Stimulated activated naive CD4-positive, alpha-beta T cell (primary cell): ENCODE measurements around the gene DIABLO.
A peak's percentile ranks its signal among the peaks of the same experiment; 100 is the strongest.
"Not testable (repeated sequence)": the region's sequence is repeated elsewhere in the genome, so short reads cannot be mapped to it uniquely, and the experiment has no call there.

Experiments used
- DNase-seq, 6 experiments: peaks; one replicate each; lab custom pipeline; 2025; lab: John Stamatoyannopoulos, UW

DIABLO gene

DNA sequence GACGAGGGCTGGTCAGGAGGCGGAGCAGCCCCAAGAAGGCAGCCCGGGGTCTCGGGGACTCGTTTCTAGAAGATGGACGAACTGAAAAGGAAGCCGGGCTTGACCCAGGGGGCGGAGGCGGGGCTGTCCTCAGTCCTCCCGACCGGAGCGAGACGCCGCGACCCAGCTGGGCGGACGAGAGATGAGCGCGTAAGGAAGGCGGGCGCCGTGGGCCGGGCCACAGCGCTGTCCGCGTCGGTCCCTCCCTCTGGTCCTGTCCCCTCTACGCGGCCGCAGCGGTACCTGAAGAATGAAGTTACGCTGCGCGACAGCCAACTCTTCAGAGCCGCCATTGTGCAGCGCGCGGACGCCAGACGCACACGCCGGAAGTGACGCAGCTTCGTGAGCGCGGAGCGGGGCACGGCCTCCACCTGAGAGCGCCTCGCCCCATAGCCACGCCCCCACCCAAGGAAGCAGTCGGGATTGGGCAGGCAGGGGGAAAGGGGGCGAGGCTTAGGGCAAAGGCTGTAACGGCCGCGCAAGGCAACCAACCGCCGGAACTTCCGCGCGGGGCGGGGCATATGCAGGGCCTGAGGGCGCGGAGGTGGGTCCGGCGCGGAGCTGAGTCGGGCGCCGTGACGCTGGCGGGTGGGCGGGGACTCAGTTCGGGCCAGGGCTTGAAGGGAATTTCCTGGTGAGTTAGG lies at the start of gene DIABLO:
TSS of gene DIABLO (minus strand) at position 370 of the 683 bp plus-strand sequence. CDS start at position 332, 38 bp downstream.
- peak; percentile 98 to 100 (median 100) for DNase-seq

DNA sequence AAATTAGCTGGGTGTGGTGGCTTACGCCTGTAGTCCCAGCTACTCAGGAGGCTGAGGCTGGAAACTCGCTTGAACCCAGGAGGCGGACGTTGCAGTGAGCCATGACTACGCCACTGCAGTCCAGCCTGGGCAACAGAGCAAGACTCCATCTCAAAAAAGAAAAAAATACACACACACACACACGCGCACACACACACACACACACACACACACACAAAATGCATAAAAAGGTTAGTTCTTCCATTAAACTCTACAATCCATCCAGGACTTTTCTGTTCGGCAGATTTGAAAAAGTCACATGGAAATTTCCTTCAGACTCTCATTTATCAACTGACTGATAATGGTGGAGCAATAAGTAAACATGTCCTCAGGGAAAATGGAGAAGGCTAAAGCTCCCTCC lies 49.6 kb upstream of the DIABLO start:
- DNase-seq = no peak

DNA sequence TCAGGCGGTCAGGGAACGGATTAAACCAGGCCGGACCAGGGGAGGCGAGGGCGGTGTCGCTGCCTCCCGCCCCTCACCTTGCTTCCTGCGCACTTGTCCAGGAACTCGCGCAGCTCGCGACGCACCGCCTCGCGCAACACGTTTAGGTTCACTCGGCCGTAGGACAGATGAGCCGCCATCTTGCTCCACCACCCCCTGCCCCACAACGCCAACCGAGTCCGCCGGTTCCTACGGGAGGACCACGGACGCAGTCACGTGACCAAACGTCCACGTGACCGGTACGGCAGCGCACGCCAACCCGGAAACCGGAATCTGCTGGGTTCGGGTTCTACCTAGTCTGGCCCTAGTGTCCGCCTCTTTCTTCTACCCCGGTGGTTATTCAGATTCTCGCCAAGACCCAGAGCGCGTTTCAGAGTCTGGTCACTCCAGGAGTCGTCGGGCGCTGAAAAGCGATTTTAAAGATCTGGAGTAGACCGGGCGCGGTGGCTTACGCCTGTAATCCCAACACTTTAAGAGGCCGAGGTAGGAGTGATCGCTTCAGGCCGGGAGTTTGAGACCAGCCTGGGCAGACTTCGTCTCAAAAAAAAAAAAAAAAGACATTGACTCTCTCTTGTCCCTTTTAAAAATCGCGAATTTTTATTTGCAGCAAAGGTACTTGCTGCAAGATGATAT lies 40.5 kb upstream of the DIABLO start, which contains the start of gene VPS33A:
TSS of gene VPS33A (minus strand) at position 265 of the 672 bp plus-strand sequence. CDS start at position 179, 86 bp downstream.
- DNase-seq = peak; percentile 83 to 90 (median 88)

DNA sequence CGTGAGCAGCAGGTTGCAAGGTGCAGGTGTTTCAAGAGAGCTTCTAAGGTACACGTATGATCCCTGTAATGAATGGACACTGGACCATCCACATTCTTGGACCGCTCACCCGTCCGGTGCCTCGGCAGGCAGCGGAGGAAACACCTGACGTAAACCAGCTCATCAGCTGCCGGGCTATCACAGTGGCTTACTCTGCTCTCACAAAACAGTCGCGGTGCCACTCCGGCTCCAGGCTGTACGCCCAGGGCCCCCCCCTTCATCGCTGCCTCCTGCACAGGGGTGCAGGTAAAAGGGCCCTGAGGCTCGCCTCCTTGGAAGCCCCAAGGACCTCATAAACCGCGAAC lies 40.0 kb upstream of the DIABLO start:
- peak in 4 of 6 experiments; percentile 28 to 86 (median 46) for DNase-seq

DNA sequence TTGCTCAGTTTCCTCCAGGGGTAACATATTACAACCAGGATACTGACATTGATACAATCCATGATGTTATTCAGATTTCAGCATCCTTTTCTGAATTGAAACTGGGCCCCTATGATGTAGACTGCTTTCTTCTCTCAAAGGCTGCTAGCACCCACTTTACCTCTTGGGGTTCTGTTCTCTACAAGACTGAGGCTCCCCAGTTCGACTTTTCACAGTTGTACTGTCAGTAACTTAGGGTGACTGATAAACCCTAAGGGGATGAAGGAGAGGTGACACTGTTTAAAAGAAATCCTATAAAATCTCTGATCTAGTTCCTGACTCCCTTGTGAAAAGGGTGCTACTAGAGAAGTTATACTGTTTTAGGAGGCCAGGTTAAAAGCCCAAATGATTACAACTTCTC lies 39.6 kb upstream of the DIABLO start:
- peak in 3 of 6 experiments; percentile 29 to 67 (median 42) for DNase-seq

DNA sequence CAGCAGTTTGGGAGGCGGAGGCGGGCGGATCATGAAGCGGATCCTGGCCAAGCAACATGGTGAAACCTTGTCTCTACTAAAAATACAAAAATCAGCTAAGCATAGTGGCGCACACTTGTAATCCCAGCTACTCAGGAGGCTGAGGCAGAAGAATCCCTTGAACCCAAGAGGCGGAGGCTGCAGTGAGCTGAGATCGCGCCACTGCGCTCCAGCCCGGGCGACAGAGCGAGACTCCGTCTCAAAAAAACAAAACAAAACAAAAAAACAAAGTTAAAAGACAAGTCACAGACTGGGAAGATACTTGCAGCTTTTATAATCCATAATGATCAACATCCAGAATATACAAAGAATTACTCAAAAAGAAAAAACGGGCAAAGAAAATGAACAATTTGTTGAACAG lies 34.9 kb upstream of the DIABLO start:
- not testable (repeated sequence) for DNase-seq

DNA sequence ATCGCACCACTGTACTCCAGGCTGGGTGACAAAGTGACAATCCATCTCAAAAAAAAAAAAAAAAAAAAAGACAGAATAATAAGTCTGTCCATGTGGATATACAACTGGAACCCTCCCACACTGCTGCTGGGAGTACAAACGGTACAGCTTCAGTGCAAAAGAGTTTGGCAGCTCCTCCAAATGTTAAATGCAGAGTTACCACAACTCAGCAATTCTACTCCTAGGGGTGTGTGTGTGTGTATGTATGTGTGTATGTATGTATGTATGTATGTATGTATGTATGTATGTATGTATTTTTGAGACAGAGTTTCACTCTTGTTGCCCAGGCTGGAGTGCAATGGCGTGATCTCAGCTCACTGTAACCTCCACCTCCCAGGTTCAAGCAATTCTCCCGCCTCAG lies 33.1 kb upstream of the DIABLO start:
- not testable (repeated sequence) for DNase-seq

DNA sequence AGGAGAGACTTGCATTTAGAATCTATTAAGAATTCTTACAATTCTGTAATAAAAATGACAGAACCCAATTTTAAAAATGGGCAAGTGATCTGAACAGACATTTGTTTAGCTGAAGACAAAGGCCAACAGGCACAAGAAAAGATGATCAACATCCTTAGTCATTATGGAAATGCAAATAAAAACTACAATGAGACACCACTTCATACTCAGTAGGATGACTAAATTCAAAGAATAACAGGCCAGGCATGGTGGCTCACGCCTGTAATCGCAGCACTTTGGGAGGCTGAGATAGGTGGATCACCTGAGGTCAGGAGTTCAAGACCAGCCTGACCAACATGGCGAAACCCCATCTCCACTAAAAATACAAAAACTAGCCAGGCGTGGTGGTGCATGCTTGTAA lies 32.6 kb upstream of the DIABLO start:
- not testable (repeated sequence) for DNase-seq

DNA sequence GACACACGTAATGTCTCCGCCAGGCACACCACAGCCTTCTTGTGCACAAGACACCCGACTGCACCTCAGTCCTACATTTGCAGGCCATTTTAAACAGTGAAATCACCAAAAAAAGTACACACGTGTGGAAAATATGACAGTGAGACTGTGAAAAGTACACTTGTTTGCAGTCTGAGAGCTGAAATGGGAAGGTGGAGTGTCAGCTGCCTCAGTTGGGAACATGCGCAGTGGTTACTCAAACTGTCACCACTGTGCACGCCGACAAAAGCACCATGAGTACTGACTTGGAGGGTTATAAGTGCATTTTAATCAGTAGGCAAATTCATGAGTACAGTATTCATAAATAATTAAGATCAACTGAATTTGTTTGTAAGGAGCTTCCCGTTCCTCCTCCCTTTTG lies 24.7 kb upstream of the DIABLO start:
- no peak for DNase-seq

DNA sequence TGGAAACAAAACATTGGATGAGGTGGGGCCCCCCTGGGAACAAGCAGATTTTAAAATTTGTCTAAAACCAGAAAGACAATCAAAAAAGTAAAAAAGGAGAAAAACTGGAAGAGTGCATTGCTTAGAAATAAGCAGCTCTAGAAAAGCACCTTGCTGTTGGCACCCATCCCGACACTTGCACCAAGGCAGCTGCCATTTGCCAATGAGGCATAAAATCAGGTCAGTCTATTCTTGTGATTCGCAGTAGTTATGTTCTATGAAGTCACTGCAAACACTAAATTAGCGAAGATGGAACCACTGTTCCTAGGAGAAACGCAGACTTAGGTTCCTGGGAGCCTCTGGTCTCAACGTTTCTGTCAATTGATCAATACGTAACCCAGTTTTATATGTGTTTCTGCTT lies 24.2 kb upstream of the DIABLO start:
- DNase-seq = no peak

DNA sequence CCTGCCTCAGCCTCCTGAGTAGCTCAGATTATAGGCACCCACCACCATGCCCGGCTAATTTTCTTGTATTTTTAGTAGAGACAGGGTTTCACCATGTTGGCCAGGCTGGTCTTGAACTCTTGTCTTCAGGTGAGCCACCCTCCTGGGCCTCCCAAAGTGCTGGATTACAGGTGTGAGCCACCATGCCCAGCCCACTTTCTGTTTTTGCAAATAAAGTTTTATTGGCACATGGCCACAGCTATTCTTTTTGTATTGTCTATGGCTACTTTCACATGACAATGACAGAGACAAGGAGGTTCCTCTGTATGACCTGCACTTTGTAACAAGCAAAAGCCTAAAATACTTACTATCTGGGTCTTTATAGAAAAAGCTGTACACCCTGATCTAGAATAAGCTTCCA lies 19.7 kb upstream of the DIABLO start:
- no peak for DNase-seq

DNA sequence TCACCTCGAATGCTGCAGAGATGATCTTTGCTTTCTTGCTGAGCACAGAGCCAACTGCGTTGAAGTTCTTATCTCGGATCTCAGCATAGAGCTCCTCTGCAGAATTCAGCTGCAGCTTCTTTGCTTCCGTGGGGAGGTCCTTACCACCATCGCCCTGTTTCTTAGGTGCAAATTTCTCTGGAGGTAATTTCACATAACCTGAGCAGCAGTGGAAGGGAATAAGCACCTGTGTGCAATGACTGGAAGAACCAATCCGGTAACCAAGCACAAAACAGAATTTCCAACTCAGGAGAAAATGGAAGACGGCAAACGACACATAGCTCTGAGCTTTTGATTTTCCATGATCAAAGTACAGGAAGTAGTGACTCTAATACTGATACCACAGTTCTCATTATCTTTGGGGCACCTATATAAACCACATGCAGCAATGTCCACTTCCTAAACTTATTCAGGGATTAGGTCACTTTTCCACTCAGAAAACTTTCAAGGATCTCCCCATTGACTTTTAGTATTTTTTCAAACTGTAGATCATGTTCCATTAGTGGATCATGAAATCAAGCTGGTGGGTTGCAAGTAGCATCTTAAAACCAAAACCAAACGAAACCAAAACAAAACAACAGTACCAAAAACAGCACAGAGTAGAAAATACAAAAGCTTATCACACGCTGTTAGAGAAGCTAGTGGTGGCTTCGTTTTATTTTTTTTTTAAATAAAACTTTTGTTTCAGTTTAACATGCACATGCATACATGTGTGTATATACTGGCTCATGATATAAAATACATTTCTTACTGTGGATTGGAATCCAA lies 18.9 kb upstream of the DIABLO start:
- peak in 3 of 6 experiments; percentile 53 to 71 (median 61) for DNase-seq

DNA sequence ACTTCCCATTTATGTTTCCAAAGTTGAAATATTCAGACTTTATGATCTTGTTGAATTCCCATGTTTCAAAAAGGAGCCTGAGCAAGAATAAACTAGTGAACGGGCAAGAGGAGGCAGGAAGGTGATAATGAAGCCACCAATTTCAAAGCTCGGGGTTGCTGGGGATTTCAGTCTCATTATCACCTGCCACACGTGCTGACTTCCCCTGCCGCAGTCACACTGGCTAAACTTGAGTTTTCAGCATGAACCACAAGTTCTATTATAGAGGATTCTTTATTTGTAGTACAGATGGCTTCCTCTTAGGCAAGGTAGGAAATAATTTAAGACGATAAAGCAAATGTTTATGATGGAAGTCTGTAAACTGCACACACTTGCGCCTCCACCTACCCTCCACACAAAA lies 18.1 kb upstream of the DIABLO start:
- no peak for DNase-seq

DNA sequence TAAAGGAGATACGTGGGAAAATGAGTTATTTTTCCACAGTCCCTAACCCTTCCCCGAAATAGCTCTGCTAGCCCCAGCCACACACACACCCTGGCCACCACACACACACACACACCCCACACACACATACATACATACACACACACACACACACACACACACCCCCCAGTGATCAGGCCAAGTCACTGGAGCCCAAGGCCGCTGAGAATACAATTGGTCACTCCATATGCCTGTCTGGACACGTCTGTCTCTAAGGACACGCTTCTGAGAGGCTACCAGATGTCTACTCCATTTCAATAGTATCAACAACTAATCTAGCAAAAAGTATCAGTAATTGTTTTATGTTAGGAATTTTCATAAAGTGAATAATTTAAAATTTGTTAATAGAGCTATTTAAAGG lies 13.0 kb upstream of the DIABLO start:
- no peak for DNase-seq

DNA sequence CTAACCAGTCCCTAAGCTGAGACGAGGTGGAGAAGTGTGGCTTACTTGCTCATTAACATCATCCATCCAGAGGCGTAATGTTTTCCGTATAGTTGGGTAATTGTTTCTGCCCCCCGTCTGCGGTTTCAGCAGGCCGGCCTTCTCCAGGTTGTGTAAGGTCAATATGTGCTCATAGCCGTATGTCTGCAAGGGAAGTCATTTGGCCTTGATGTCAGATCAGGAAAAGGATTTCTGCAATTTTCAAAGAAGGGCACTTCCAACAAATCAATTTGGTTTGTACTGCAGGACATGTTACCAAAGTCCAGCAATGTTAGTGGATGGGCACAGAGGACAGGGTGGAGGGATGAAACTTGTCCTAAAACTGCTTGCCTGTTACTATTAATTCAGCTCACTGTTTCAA lies 9.9 kb upstream of the DIABLO start:
- no peak for DNase-seq

DNA sequence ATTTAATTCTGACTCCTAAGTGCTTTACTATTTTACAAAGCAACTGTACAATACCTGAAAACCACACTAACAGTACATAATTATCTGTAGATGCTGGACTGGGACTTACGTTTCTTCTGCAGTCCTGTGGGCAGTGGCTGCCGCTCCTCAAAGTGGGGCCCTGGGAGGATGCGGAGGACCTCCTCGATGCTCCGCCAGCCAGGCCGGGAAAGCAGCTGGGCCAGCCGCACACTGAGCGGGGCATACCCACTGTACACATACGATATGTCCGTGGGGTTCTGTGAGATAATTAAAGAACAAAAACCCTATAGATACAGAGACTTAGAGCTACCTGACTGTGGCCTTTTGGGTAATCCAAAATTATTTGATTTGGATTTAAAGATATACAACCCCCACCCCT lies 6.8 kb upstream of the DIABLO start:
- no peak for DNase-seq

DNA sequence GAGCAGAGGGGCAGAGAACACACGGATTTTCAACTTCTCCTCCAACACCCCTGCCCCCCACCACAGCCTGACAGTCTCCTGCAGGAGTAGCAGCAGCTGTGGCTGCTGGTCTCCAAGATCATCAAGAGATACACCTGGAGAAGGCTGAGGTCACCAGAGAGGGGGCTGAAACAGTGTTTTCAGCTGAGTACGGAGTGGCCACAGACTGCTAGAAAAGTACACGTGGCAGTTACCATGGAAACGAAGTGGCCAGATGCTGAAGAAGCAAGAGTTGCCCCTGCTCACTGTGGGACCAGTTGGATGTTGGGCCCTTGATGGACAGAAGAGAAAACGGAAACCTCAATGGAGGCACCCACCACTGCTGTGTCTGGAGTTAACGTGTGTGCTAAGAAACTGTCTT lies 4.9 kb upstream of the DIABLO start:
- no peak for DNase-seq

DNA sequence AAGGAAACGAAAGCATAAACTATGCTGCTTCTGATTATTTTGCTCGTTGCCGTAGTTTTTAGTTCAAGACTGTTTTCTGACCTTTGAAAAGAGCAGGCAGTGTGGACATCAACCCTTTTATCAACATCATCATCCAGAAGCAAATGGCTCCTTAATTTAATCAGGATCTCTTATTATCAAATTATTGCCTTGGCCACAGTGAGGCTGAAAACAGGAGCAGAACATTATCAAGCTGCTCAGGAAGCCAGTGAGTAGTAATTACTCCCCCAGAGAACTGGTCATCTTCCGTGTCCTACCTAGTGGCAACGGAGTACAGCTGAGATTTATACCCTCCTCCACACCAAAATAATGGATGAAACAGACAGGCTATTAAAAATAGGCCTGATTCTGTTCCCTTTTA lies 2.2 kb upstream of the DIABLO start:
- no peak for DNase-seq

DNA sequence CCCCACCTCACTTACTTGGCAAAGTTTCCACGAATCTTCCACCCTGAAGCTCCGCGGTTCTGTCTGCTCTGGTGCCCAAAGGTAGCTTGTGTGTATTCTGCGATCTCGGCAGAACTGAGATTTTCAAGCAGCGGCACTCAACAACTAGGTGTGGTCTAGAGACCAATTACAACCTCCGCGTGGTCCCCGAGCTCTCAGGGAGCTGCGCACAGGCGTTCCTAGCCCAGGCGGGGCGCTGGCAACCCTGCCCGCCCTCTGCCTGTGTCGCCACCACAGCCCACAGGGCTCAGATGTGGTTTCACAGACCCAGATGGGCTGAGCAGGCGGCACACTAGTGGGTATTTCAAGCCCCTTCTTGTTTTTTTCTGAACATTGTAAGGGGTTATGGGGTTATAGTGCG lies 1.5 kb upstream of the DIABLO start:
- no peak for DNase-seq

DNA sequence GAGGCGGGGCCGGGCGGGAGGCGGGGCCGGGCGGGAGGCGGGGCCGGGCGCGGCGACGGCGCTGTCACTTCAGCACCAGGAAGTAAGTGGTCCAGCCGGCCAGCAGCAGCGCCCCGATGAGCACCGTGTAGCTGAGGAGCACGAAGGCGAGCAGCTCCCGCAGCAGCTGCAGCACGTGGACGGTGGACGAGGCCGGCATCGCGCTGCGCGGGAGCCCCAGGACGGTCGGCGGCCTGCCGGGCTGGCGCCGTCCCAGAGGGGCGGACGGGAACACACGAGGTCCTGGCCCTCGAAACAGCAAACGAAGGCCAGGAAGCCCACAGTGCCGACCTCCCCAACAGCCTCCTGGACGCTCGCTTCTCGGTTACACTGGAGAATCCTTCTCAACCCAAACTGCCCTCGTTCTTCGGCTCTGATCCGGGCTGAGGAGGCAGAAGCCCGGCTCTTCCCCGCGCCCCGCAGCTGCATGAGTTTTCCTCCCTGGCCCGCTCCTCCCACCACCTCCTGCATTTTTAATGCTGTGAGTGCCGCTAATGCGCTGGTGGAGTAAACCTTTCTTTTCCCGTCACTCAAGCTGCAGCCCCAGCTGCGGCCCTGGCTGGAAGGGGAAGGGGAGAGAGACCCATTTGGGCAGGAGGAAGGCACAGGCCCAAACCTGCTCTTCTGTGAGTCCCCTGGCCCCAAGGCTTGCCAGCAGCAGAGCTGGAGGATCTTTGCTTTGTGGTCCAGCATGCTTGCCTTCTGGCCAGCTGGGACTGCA lies 694 bp upstream of the DIABLO start:
- DNase-seq = no peak

DNA sequence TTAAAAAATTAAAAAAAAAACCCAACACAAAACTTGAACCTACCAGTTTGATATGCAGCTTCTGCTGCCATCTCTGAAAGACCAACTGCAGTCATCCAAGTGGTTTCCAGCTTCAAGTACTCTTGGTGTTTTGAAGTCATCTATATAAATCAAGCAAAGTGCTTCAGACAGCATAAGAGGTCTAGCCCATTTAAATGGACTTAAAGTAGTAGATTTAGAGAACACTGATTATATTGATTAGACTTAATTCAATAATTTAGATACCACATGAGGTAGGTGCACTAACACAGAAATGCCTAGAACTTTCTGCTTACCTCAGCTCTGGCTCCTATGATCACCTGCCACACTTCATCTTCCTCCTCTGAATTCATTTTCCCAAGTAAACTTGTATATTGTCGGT lies 9.4 kb downstream of the DIABLO start:
- DNase-seq = no peak

DNA sequence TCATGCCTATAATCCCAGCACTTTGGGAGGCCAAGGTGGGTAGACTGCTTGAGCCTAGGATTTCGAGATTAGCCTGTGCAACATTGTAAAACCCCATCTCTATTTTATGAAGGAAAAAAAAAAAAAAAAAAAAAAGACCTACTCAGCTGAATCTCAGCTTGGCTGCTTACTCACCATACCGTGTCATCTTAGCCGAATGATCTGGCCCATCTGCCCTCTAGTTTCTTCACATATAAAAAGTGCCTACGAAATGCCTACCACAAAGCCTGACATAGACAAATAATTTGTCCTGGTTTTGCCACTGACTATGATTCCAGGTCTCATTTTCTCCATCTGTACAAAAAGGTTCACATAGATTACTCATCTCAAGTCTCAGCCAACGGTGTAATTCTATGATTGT lies 10.1 kb downstream of the DIABLO start:
- DNase-seq = no peak
